K562 (cell line): ENCODE data around the gene ATP2B1. TPM values are rescaled to one million over a fixed set of nuclear protein-coding genes. Genes with fewer than 3 reads are reported as not detected.

Source experiments
- ATAC-seq: fragments of 200-7000 bp; cut with Tn5 transposase; 3 replicates; pipeline ENCODE4 v1.9.1; 2020; ENCODE audit warnings: moderate library complexity
- BruUV-seq: library from RNA; stranded (reverse); fragments of 400-500 nt; replicated peaks from 2 replicates; lab custom pipeline; 2021; lab: Mats Ljungman, UMichigan
- CTCF ChIA-PET: fragments of 300-600 bp; formaldehyde crosslinking; extraction: SDS; loops from one replicate; lab custom pipeline; 2021; ENCODE audit warnings: low intra/inter-chr PET ratio; lab: Yijun Ruan, JAX
- POLR2A ChIA-PET: fragments of 300-600, 350-650 bp; sonication (Branson Sonifier 250); formaldehyde crosslinking; extraction: SDS; loops from one replicate; lab custom pipeline; 2021; ENCODE audit warnings: antibody characterized with exemption, inconsistent platforms; lab: Yijun Ruan, JAX
- DNase-seq, 4 experiments: peaks; one replicate each; pipeline versions ENCODE4 v3.0.0 to v3.0.0-alpha.2; 2011 to 2018; ENCODE audit warnings: low spot score in 3 of 4, mixed read lengths in 3 of 4; ENCODE audit errors: extremely low read depth in 1 of 4
- FAIRE-seq: peaks from 2 replicates; lab custom pipeline; 2011; peaks lifted over from hg19 to GRCh38; lab: Jason Lieb, UNC
- H2AFZ ChIP-seq: 2 replicates; pipeline ENCODE4 v1.6.0; 2011; ENCODE audit warnings: low read depth, low read length, control low read depth, inconsistent platforms
- H3K27ac ChIP-seq: fragments of 200-600 bp; 3 replicates; pipeline ENCODE4 v1.8.0; 2011; ENCODE audit warnings: low read depth, mild to moderate bottlenecking, control low read depth, inconsistent platforms, low read length, moderate library complexity, mixed read lengths; ENCODE audit errors: extremely low read depth
- H3K27me3 ChIP-seq, 2 experiments: fragments of 300-600 bp in 1 of 2; 2 replicates in 1 of 2; 3 replicates in 1 of 2; pipeline versions ENCODE4 v1.6.0 to v1.8.0; 2011; ENCODE audit warnings: inconsistent platforms in 2 of 2, low read length in 2 of 2, mild to moderate bottlenecking in 1 of 2, mixed read lengths in 1 of 2, moderate library complexity in 1 of 2; ENCODE audit not compliant: control insufficient read depth in 2 of 2, insufficient read depth in 2 of 2
- H3K36me3 ChIP-seq: fragments of 300-600 bp; 3 replicates; pipeline ENCODE4 v1.8.0; 2011; ENCODE audit warnings: mild to moderate bottlenecking, low read length, inconsistent platforms; ENCODE audit not compliant: control insufficient read depth, insufficient read depth
- H3K4me1 ChIP-seq, 2 experiments: fragments of 200-600 bp in 1 of 2; replicated peaks in 1 of 2; 2 replicates in 1 of 2; 3 replicates in 1 of 2; pipeline versions ENCODE4 v1.5.1 to v1.8.0; 2011; ENCODE audit warnings: inconsistent platforms in 2 of 2, low read length in 2 of 2, mild to moderate bottlenecking in 1 of 2, mixed read lengths in 1 of 2, moderate library complexity in 1 of 2; ENCODE audit not compliant: control insufficient read depth in 2 of 2, insufficient read depth in 2 of 2
- H3K4me2 ChIP-seq: 2 replicates; pipeline ENCODE4 v1.6.1; 2011; ENCODE audit warnings: low read length, control low read depth, inconsistent platforms, mixed read lengths; ENCODE audit not compliant: insufficient read depth
- H3K4me3 ChIP-seq: fragments of 200-600 bp; sonication (generic), shearing (Covaris generic); 2 replicates; pipeline ENCODE4 v1.5.1; 2016; ENCODE audit warnings: control low read depth, inconsistent platforms
- H3K79me2 ChIP-seq: fragments of 200-600 bp; 3 replicates; pipeline ENCODE4 v1.8.0; 2011; ENCODE audit warnings: low read length, inconsistent platforms; ENCODE audit not compliant: control insufficient read depth, insufficient read depth
- H3K9ac ChIP-seq, 2 experiments: 2 replicates each; pipeline versions ENCODE4 v1.6.0 to v1.6.1; 2011; ENCODE audit warnings: low read depth in 2 of 2, low read length in 2 of 2, control low read depth in 1 of 2, inconsistent platforms in 1 of 2, mild to moderate bottlenecking in 1 of 2, mixed read lengths in 1 of 2; ENCODE audit not compliant: insufficient read depth in 1 of 2
- H3K9me1 ChIP-seq: one replicate; pipeline ENCODE4 v1.6.0; 2011; ENCODE audit warnings: inconsistent platforms, mild to moderate bottlenecking, low read length, moderate library complexity; ENCODE audit not compliant: control insufficient read depth, insufficient read depth
- H3K9me3 ChIP-seq: replicated peaks from 2 replicates; pipeline ENCODE4 v1.5.1; 2011; ENCODE audit warnings: low read depth, low read length, inconsistent platforms; ENCODE audit not compliant: control insufficient read depth, insufficient read depth
- H4K20me1 ChIP-seq: replicated peaks from 2 replicates; pipeline ENCODE4 v1.6.1; 2011; ENCODE audit warnings: low read length, inconsistent platforms, mixed read lengths; ENCODE audit not compliant: control insufficient read depth, insufficient read depth
- MYC ChIP-seq, 2 experiments: fragments of 250-450 bp in 1 of 2; sonication (Bioruptor Pico) in 1 of 2; IDR thresholded peaks; 2 replicates each; pipeline versions ENCODE4 v1.5.1 to v1.6.1; 2012 to 2021; ENCODE audit warnings: low read depth in 2 of 2, borderline replicate concordance in 1 of 2, improper control_type of control experiment in 1 of 2, low read length in 1 of 2, mild to moderate bottlenecking in 1 of 2, moderate library complexity in 1 of 2
- POLR3A ChIP-seq: IDR thresholded peaks from 2 replicates; pipeline ENCODE4 v1.6.1; 2011; ENCODE audit warnings: borderline replicate concordance, mild to moderate bottlenecking, moderate library complexity; ENCODE audit not compliant: insufficient read length, insufficient read depth; ENCODE audit errors: extremely low read depth
- RAD21 ChIP-seq, 2 experiments: fragments of 250-450 bp in 1 of 2; fragments of 450-650 bp in 1 of 2; sonication (Bioruptor Pico) in 1 of 2; formaldehyde crosslinking in 1 of 2; IDR thresholded peaks in 1 of 2; conservative IDR thresholded peaks in 1 of 2; 2 replicates each; pipeline versions ENCODE4 v1.4.0 to v1.8.0; 2020 to 2022; ENCODE audit warnings: mild to moderate bottlenecking in 2 of 2, moderate library complexity in 1 of 2
- WGBS: fragments of 100-300 bp; shearing (Covaris generic); methylation state at CpG from one replicate; pipeline ENCODE4 v1.1.6; 2016; ENCODE audit warnings: low coverage, mixed read lengths; ENCODE audit not compliant: insufficient coverage; ENCODE audit errors: missing lambda C conversion rate; 5-methylcytosine and 5-hydroxymethylcytosine counted together
- in situ Hi-C: fragments of 300-500 bp; cut with MboI; formaldehyde crosslinking; loops from 4 replicates; pipeline ENCODE4 v1.15.0; 2018; ENCODE audit warnings: inconsistent platforms, mixed read lengths
- intact Hi-C: fragments of 100-400 bp; cut with micrococcal nuclease; formaldehyde crosslinking; loops from 2 replicates; pipeline ENCODE4 v1.14.2; 2022
- polyA plus RNA-seq, 8 experiments: library from polyadenylated mRNA; depleted of rRNA in 4 of 8; stranded (reverse) in 5 of 8; unstranded in 3 of 8; fragments of >200 nt; fragmentation: Nextera tagmentation in 2 of 8; fragmentation: Illumina TruSeq in 1 of 8; extraction: Ambion mirVana in 2 of 8; extraction: Trizol in 1 of 8; gene quantifications; 2 replicates each; pipeline versions ENCODE4 v1.2.1 to v1.2.3, GENCODE V29; 2011 to 2014; ENCODE audit warnings: inconsistent platforms in 1 of 8, missing spikeins in 1 of 8
- total RNA-seq, 7 experiments: library from RNA; depleted of rRNA in 6 of 7; stranded (reverse); fragments of >200 nt in 6 of 7; fragmentation: Illumina TruSeq in 2 of 7; extraction: Trizol in 2 of 7; gene quantifications; 2 replicates each; pipeline versions ENCODE4 v1.2.1 to v1.2.3, GENCODE V29; 2011 to 2021; ENCODE audit warnings: low replicate concordance in 1 of 7
- TF ChIP-seq, protein P1 (sequence below), 3 experiments: IDR thresholded peaks in 2 of 3; conservative IDR thresholded peaks in 1 of 3; 2 replicates each; pipeline ENCODE4 v1.5.1; 2011 to 2012; ENCODE audit warnings: low read length in 3 of 3, mild to moderate bottlenecking in 3 of 3, control low read depth in 2 of 3, improper control_type of control experiment in 1 of 3, inconsistent platforms in 1 of 3, low read depth in 1 of 3, mixed read lengths in 1 of 3, moderate library complexity in 1 of 3; ENCODE audit not compliant: insufficient read depth in 2 of 3
- TF ChIP-seq, protein P2 (sequence below): fragments of 450-650 bp; IDR thresholded peaks from 2 replicates; pipeline ENCODE4 v1.6.1; 2017; ENCODE audit warnings: antibody characterized with exemption, mild to moderate bottlenecking

Gene ATP2B1
- total and polyA plus RNA-seq, 9 of the 15 experiments (the other 6 are each of a cell fraction or from before 2014, with no cell fraction given): 8.6 to 39.0 (median 27.8) TPM

- ChIA-PET POLR2A (interaction anchor here (0.8 kb wide), 1 partner anchor 8 kb away, joined by 3 read pairs; no protein-coding TSS in a partner anchor), CTCF (interaction anchor here (0.6 kb wide), 1 partner anchor 232 kb away, joined by 4 read pairs; no protein-coding TSS in a partner anchor)
- intact Hi-C loops: no loop called here
- peak overlapping the region; percentile 51 for H2AFZ ChIP-seq
- no peak overlapping the region for H3K4me3 ChIP-seq
- WGBS: 74% methylated on average over 2 of the region's 2 CpGs
- no peaks in the 10 kb centered on the region for H4K20me1 ChIP-seq
- ATAC-seq: peak; percentile 86
- TF ChIP-seq, protein P1, sequence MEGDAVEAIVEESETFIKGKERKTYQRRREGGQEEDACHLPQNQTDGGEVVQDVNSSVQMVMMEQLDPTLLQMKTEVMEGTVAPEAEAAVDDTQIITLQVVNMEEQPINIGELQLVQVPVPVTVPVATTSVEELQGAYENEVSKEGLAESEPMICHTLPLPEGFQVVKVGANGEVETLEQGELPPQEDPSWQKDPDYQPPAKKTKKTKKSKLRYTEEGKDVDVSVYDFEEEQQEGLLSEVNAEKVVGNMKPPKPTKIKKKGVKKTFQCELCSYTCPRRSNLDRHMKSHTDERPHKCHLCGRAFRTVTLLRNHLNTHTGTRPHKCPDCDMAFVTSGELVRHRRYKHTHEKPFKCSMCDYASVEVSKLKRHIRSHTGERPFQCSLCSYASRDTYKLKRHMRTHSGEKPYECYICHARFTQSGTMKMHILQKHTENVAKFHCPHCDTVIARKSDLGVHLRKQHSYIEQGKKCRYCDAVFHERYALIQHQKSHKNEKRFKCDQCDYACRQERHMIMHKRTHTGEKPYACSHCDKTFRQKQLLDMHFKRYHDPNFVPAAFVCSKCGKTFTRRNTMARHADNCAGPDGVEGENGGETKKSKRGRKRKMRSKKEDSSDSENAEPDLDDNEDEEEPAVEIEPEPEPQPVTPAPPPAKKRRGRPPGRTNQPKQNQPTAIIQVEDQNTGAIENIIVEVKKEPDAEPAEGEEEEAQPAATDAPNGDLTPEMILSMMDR (IDR thresholded peaks at IDR 0.05 in 2 of 3, conservative IDR thresholded peaks at IDR 0.05 in 1 of 3; ENCODE audit: insufficient read depth in 2 of 3, low read depth in 1 of 3, low read length in 3 of 3): peak in 1 of 3 experiments; percentile 48; a peak in 2 of 6 replicates
- TF ChIP-seq, protein P2, sequence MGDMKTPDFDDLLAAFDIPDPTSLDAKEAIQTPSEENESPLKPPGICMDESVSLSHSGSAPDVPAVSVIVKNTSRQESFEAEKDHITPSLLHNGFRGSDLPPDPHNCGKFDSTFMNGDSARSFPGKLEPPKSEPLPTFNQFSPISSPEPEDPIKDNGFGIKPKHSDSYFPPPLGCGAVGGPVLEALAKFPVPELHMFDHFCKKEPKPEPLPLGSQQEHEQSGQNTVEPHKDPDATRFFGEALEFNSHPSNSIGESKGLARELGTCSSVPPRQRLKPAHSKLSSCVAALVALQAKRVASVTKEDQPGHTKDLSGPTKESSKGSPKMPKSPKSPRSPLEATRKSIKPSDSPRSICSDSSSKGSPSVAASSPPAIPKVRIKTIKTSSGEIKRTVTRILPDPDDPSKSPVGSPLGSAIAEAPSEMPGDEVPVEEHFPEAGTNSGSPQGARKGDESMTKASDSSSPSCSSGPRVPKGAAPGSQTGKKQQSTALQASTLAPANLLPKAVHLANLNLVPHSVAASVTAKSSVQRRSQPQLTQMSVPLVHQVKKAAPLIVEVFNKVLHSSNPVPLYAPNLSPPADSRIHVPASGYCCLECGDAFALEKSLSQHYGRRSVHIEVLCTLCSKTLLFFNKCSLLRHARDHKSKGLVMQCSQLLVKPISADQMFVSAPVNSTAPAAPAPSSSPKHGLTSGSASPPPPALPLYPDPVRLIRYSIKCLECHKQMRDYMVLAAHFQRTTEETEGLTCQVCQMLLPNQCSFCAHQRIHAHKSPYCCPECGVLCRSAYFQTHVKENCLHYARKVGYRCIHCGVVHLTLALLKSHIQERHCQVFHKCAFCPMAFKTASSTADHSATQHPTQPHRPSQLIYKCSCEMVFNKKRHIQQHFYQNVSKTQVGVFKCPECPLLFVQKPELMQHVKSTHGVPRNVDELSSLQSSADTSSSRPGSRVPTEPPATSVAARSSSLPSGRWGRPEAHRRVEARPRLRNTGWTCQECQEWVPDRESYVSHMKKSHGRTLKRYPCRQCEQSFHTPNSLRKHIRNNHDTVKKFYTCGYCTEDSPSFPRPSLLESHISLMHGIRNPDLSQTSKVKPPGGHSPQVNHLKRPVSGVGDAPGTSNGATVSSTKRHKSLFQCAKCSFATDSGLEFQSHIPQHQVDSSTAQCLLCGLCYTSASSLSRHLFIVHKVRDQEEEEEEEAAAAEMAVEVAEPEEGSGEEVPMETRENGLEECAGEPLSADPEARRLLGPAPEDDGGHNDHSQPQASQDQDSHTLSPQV: no peak
- 0 out of 2 replicates have a peak, but pooled peaks have one; percentile 12 for TF ChIP-seq MYC (IDR thresholded peaks at IDR 0.05; ENCODE audit: low read depth, low read length)
- TF ChIP-seq MYC (CRISPR knock-in tag; IDR thresholded peaks at IDR 0.05; ENCODE audit: borderline replicate concordance, low read depth): no peak
- TF ChIP-seq POLR3A: no peak
- peak in 1 of 2 experiments; percentile 46; a peak in 2 of 4 replicates for TF ChIP-seq RAD21 (CRISPR knock-in tag; conservative IDR thresholded peaks at IDR 0.05 in 1 of 2, IDR thresholded peaks at IDR 0.05 in 1 of 2)
- no peaks in the 10 kb centered on the region for H3K27me3 ChIP-seq
- in situ Hi-C loops: no loop called here
- H3K4me2 ChIP-seq: no peak overlapping the region
- no peaks in the 10 kb centered on the region for H3K9me1 ChIP-seq
- H3K4me1 ChIP-seq: no peaks in the 10 kb centered on the region; a peak in 1 of 5 replicates
- no peaks in the 10 kb centered on the region for H3K36me3 ChIP-seq
- FAIRE-seq: no peak
- no peak overlapping the region for H3K9ac ChIP-seq
- H3K27ac ChIP-seq: no peak overlapping the region
- H3K9me3 ChIP-seq: no peaks in the 10 kb centered on the region
- DNase-seq: no peak
- H3K79me2 ChIP-seq: no peaks in the 10 kb centered on the region
- BruUV-seq: no TSS peak
Observed at GRCh38 chr12:89551747-89552146, 156.9 kb downstream of the ATP2B1 start.
